IMR-90 (cell line): Measurements from ENCODE around the gene COL5A1. TPM values are rescaled to one million over a fixed set of nuclear protein-coding genes. Genes with fewer than 3 reads are reported as not detected.

Experiments
- ATAC-seq: fragments of 200-7000 bp; cut with Tn5 transposase; 2 replicates; pipeline ENCODE4 v1.9.1; 2020; ENCODE audit warnings: low read depth, mild to moderate bottlenecking, moderate library complexity
- BruUV-seq: library from RNA; stranded (reverse); fragments of 400-500 nt; replicated peaks from 2 replicates; lab custom pipeline; 2021; lab: Mats Ljungman, UMichigan
- CTCF ChIA-PET: fragments of 300-600 bp; formaldehyde crosslinking; extraction: SDS; loops from one replicate; lab custom pipeline; 2021; ENCODE audit warnings: antibody characterized with exemption; lab: Yijun Ruan, JAX
- POLR2A ChIA-PET: fragments of 300-600 bp; sonication (Branson Sonifier 250); formaldehyde crosslinking; loops from one replicate; lab custom pipeline; 2022; ENCODE audit warnings: antibody characterized with exemption; ENCODE audit not compliant: unreplicated experiment; lab: Charles Lee
- DNase-seq: peaks from one replicate; pipeline ENCODE4 v3.0.0; 2013
- H2AFZ ChIP-seq: replicated peaks from 2 replicates; pipeline ENCODE3; 2013; ENCODE audit warnings: low read length, mild to moderate bottlenecking; ENCODE audit not compliant: poor library complexity
- H2AK5ac ChIP-seq: 2 replicates; pipeline ENCODE4 v1.6.1; 2013; ENCODE audit warnings: low read depth, low read length, inconsistent platforms
- H2AK9ac ChIP-seq: replicated peaks from 2 replicates; pipeline ENCODE3; 2013; ENCODE audit warnings: mild to moderate bottlenecking, low read depth, low read length, moderate library complexity; ENCODE audit not compliant: poor library complexity
- H2BK120ac ChIP-seq: 2 replicates; pipeline ENCODE4 v1.6.1; 2013; ENCODE audit warnings: low read depth, low read length, inconsistent platforms
- H2BK15ac ChIP-seq: 3 replicates; pipeline ENCODE4 v1.6.1; 2013; ENCODE audit warnings: low read depth, low read length, inconsistent platforms
- H2BK20ac ChIP-seq: 2 replicates; pipeline ENCODE4 v1.6.1; 2013; ENCODE audit warnings: low read depth, mild to moderate bottlenecking, inconsistent platforms, low read length, moderate library complexity
- H2BK5ac ChIP-seq: 2 replicates; pipeline ENCODE4 v1.6.1; 2013; ENCODE audit warnings: mild to moderate bottlenecking, low read depth, low read length, inconsistent platforms; ENCODE audit not compliant: poor library complexity, severe bottlenecking
- H3K14ac ChIP-seq: replicated peaks from 2 replicates; pipeline ENCODE4 v1.6.1; 2013; ENCODE audit warnings: low read depth, low read length, inconsistent platforms
- H3K18ac ChIP-seq: 2 replicates; pipeline ENCODE4 v1.6.1; 2013; ENCODE audit warnings: low read depth, low read length, control low read depth
- H3K23ac ChIP-seq: 2 replicates; pipeline ENCODE4 v1.6.1; 2013; ENCODE audit warnings: low read depth, low read length, inconsistent platforms
- H3K27ac ChIP-seq: 2 replicates; pipeline ENCODE4 v1.5.1; 2013; ENCODE audit warnings: mild to moderate bottlenecking, control low read depth, low read length; ENCODE audit not compliant: insufficient read depth
- H3K27me3 ChIP-seq: 2 replicates; pipeline ENCODE4 v1.6.1; 2013; ENCODE audit warnings: low read length; ENCODE audit not compliant: control insufficient read depth, insufficient read depth
- H3K36me3 ChIP-seq: 2 replicates; pipeline ENCODE4 v1.6.1; 2013; ENCODE audit warnings: low read length, mixed read lengths; ENCODE audit not compliant: control insufficient read depth, insufficient read depth
- H3K4ac ChIP-seq: 2 replicates; pipeline ENCODE4 v1.6.1; 2013; ENCODE audit warnings: low read depth, low read length, inconsistent platforms
- H3K4me1 ChIP-seq: 2 replicates; pipeline ENCODE4 v1.6.1; 2013; ENCODE audit warnings: low read length, mixed read lengths; ENCODE audit not compliant: control insufficient read depth, insufficient read depth
- H3K4me2 ChIP-seq: 2 replicates; pipeline ENCODE4 v1.6.1; 2013; ENCODE audit warnings: low read depth, mild to moderate bottlenecking, control low read depth, low read length, moderate library complexity
- H3K4me3 ChIP-seq: 2 replicates; pipeline ENCODE4 v1.5.1; 2013; ENCODE audit warnings: low read depth, mild to moderate bottlenecking, control low read depth, low read length, moderate library complexity; ENCODE audit not compliant: insufficient read depth
- H3K56ac ChIP-seq: 2 replicates; pipeline ENCODE4 v1.6.1; 2013; ENCODE audit warnings: low read length, inconsistent platforms; ENCODE audit not compliant: insufficient read depth; ENCODE audit errors: extremely low read depth
- H3K79me1 ChIP-seq, 2 experiments: 2 replicates each; pipeline ENCODE4 v1.6.1; 2013; ENCODE audit warnings: low read length in 2 of 2, inconsistent platforms in 1 of 2, low read depth in 1 of 2
- H3K9ac ChIP-seq: 2 replicates; pipeline ENCODE4 v1.6.1; 2013; ENCODE audit warnings: low read depth, low read length, control low read depth
- H3K9me1 ChIP-seq: 2 replicates; pipeline ENCODE4 v1.6.1; 2013; ENCODE audit warnings: low read length, inconsistent platforms; ENCODE audit not compliant: insufficient read depth
- H3K9me3 ChIP-seq: 2 replicates; pipeline ENCODE4 v1.6.1; 2013; ENCODE audit warnings: low read length; ENCODE audit not compliant: control insufficient read depth, insufficient read depth
- H4K20me1 ChIP-seq: 2 replicates; pipeline ENCODE4 v1.6.1; 2013; ENCODE audit warnings: low read length, inconsistent platforms; ENCODE audit not compliant: insufficient read depth
- H4K5ac ChIP-seq: 2 replicates; pipeline ENCODE4 v1.6.1; 2013; ENCODE audit warnings: mild to moderate bottlenecking, low read depth, low read length, control low read depth
- H4K8ac ChIP-seq, 2 experiments: 2 replicates each; pipeline ENCODE4 v1.6.1; 2013; ENCODE audit warnings: low read depth in 2 of 2, low read length in 2 of 2, control low read depth in 1 of 2, inconsistent platforms in 1 of 2
- H4K91ac ChIP-seq: 2 replicates; pipeline ENCODE4 v1.6.1; 2013; ENCODE audit warnings: low read depth, low read length, inconsistent platforms; ENCODE audit not compliant: insufficient read depth
- BHLHE40 ChIP-seq: fragments of 150-350 bp; IDR thresholded peaks from 2 replicates; pipeline ENCODE4 v1.6.1; 2016; ENCODE audit warnings: mild to moderate bottlenecking, low read depth, low read length
- CEBPB ChIP-seq: IDR thresholded peaks from 2 replicates; pipeline ENCODE4 v1.6.1; 2012; ENCODE audit warnings: low read depth, low read length, improper control_type of control experiment
- CHD1 ChIP-seq: IDR thresholded peaks from 2 replicates; pipeline ENCODE4 v1.6.1; 2012; ENCODE audit warnings: low read depth, low read length, improper control_type of control experiment
- MAFK ChIP-seq: IDR thresholded peaks from 2 replicates; pipeline ENCODE4 v1.6.1; 2012; ENCODE audit warnings: low read depth, low read length, improper control_type of control experiment
- MAZ ChIP-seq: IDR thresholded peaks from 2 replicates; pipeline ENCODE4 v1.6.1; 2012; ENCODE audit warnings: low read depth, mild to moderate bottlenecking, low read length, improper control_type of control experiment, moderate library complexity, borderline replicate concordance
- MXI1 ChIP-seq: IDR thresholded peaks from 2 replicates; pipeline ENCODE4 v1.6.1; 2012; ENCODE audit warnings: low read depth, mild to moderate bottlenecking, low read length, moderate library complexity, borderline replicate concordance
- NFE2L2 ChIP-seq: fragments of 150-350 bp; IDR thresholded peaks from 2 replicates; pipeline ENCODE4 v1.6.1; 2016; ENCODE audit warnings: low read depth, mild to moderate bottlenecking, low read length
- RAD21 ChIP-seq: IDR thresholded peaks from 2 replicates; pipeline ENCODE4 v1.6.1; 2012; ENCODE audit warnings: low read length, improper control_type of control experiment
- RFX5 ChIP-seq: IDR thresholded peaks from 2 replicates; pipeline ENCODE4 v1.8.0; 2012; ENCODE audit warnings: low read depth, mild to moderate bottlenecking, low read length, moderate library complexity
- WGBS, 2 experiments: methylation state at CpG; one replicate each; pipeline versions ENCODE4 v1.1.5 to v1.1.7; 2013; ENCODE audit warnings: missing lambda C conversion rate in 2 of 2; ENCODE audit not compliant: insufficient read length in 1 of 2; ENCODE audit errors: extremely low coverage in 2 of 2; 5-methylcytosine and 5-hydroxymethylcytosine counted together
- dilution Hi-C: fragments of 300-500 bp; cut with HindIII; formaldehyde crosslinking; loops from one replicate; pipeline ENCODE4 v1.14.3; 2018; ENCODE audit warnings: low sequenced_read_pairs; ENCODE audit not compliant: unreplicated experiment
- in situ Hi-C: fragments of 300-500 bp; cut with MboI; formaldehyde crosslinking; loops from 3 replicates; pipeline ENCODE4 v1.14.3; 2019; ENCODE audit warnings: low sequenced_read_pairs, inconsistent platforms, mixed read lengths
- intact Hi-C: fragments of 100-400 bp; cut with micrococcal nuclease; formaldehyde crosslinking; loops from 2 replicates; pipeline ENCODE4 v1.10.0; 2022
- polyA plus RNA-seq, 3 experiments: library from polyadenylated mRNA; depleted of rRNA; stranded (reverse); fragments of >200 nt; gene quantifications; 2 replicates each; pipeline ENCODE4 v1.2.3, GENCODE V29; 2012; ENCODE audit warnings: low replicate concordance in 1 of 3
- total RNA-seq: library from RNA; depleted of rRNA; stranded (reverse); fragments of >200 nt; gene quantifications from 2 replicates; pipeline ENCODE4 v1.2.3, GENCODE V29; 2012
- TF ChIP-seq, protein P1 (sequence below): fragments of 150-350 bp; IDR thresholded peaks from 2 replicates; pipeline ENCODE4 v1.6.1; 2017; ENCODE audit warnings: mild to moderate bottlenecking, antibody characterized with exemption, low read length, low read depth

The COL5A1 gene
- total and polyA plus RNA-seq, 2 of the 4 experiments (the other 2 are of a cell fraction), result 19.2 to 173 TPM

DNA sequence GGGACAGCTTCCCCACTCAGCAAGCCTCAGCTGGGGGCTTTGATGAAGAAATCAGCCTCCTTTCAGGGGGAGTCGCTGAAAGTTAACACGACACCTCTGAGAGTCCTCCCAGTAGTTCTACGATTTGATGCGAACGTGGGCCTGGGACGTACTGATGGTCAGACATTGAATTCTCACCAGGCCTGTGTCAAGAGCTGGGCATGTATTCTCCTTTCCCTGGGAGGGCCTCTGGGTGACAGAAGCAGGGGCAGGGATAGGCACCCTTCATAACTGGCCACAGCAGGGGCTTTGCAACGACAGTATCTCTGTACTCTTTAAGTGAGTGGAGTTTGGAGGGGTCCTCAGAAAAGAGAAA, 15.6 kb upstream of the COL5A1 start:
- TF ChIP-seq, protein P1, sequence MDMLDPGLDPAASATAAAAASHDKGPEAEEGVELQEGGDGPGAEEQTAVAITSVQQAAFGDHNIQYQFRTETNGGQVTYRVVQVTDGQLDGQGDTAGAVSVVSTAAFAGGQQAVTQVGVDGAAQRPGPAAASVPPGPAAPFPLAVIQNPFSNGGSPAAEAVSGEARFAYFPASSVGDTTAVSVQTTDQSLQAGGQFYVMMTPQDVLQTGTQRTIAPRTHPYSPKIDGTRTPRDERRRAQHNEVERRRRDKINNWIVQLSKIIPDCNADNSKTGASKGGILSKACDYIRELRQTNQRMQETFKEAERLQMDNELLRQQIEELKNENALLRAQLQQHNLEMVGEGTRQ, result no peak
- TF ChIP-seq MAZ, result no peak
- no peak for TF ChIP-seq CHD1
- TF ChIP-seq RAD21, result no peak
- TF ChIP-seq NFE2L2, result no peak
- TF ChIP-seq CEBPB, result no peak
- no peak for TF ChIP-seq RFX5
- no peak for TF ChIP-seq MXI1
- no peak for TF ChIP-seq MAFK
- no peak for TF ChIP-seq BHLHE40
- peaks cover 0 to 11% of the 10 kb centered on the region in 2 experiments; a peak in 1 of 4 replicates for H3K79me1 ChIP-seq
- H3K27ac ChIP-seq, result peak overlapping the region; percentile 55; the same call in 1 of the 2 replicates
- intact Hi-C loops (no loop called here), dilution Hi-C loops (no loop called here), in situ Hi-C loops (no loop called here)
- H3K9me3 ChIP-seq, result no peaks in the 10 kb centered on the region
- peak overlapping the region; percentile 80 for H2BK5ac ChIP-seq
- H3K18ac ChIP-seq, result peak overlapping the region; percentile 62
- peak overlapping the region; percentile 32 to 95 for H4K8ac ChIP-seq
- H3K9me1 ChIP-seq, result peaks cover 21% of the 10 kb centered on the region
- H2BK120ac ChIP-seq, result peak overlapping the region; percentile 82
- no peaks in the 10 kb centered on the region for H4K20me1 ChIP-seq
- peak overlapping the region; percentile 69 for H2AK5ac ChIP-seq
- peak overlapping the region; percentile 29 for H2AK9ac ChIP-seq
- peak overlapping the region; percentile 4; the same call in 1 of the 2 replicates for H3K9ac ChIP-seq
- peak overlapping the region; percentile 11; the same call in 2 of the 3 replicates for H2BK15ac ChIP-seq
- H3K4me1 ChIP-seq, result peaks cover 27% of the 10 kb centered on the region
- H3K4me3 ChIP-seq, result no peak overlapping the region
- H3K23ac ChIP-seq, result peak overlapping the region; percentile 65
- no peak overlapping the region for H3K4me2 ChIP-seq
- H2AFZ ChIP-seq, result peak overlapping the region; percentile 75
- no peaks in the 10 kb centered on the region for H3K36me3 ChIP-seq
- H4K5ac ChIP-seq, result peak overlapping the region; percentile 56
- H3K27me3 ChIP-seq, result no peaks in the 10 kb centered on the region
- ChIA-PET CTCF (no interaction called here), POLR2A (no interaction called here)
- H3K14ac ChIP-seq, result peak overlapping the region; percentile 74
- no TSS peak for BruUV-seq
- H3K4ac ChIP-seq, result peak overlapping the region; percentile 66
- peak overlapping the region; percentile 78 for H2BK20ac ChIP-seq
- DNase-seq (no peak), ATAC-seq (no peak)
- WGBS, 2 experiments, result 100% methylated on average over 1 of the region's 7 CpGs; no CpG with 5 or more reads in 1 of the 2 experiments
- H3K56ac ChIP-seq, result peak overlapping the region; percentile 35; the same call in 1 of the 2 replicates
- peak overlapping the region; percentile 72 for H4K91ac ChIP-seq
